GM21423 (cell line): ENCODE measurements around the gene SMIM8.

ENCODE experiments used
- ATAC-seq: cut with Tn5 transposase; IDR thresholded peaks from one replicate; pipeline ENCODE4 v1.9.1; 2021; ENCODE audit warnings: mild to moderate bottlenecking, moderate library complexity; ENCODE audit not compliant: unreplicated experiment

The SMIM8 gene

GRCh38 chr6:87384038-87384437 is 61.6 kb downstream of the SMIM8 start:
- ATAC-seq: no peak

- no peak for ATAC-seq
Measured at GRCh38 chr6:87384449-87384848, 62.1 kb downstream of the SMIM8 start.

DNA sequence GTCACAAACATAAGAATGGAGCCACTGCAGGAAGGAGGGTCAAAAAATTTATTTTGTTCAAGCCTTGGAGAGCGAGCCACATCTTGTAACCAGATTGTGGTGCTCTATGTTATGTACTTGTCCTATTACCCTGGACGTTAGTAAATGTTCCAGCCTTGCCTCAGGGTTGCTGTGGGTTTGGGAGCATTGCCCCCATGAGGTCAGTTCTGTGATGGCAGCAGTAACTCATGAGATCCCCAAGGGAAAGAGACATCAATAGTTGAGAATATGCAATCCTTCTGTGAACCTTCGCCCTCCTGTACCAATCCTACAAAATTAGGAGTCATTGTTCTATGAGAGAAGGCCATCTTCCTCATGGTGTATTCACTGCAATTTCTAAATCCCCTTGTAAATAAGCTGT is 68.9 kb downstream of the SMIM8 start:
- no peak for ATAC-seq
